ENCODE data around the gene MNX1.

- no peak for TF ChIP-seq CTCF (conservative IDR thresholded peaks at IDR 0.05; ENCODE audit: low read length)
- TF ChIP-seq EZH2phosphoT487 (IDR thresholded peaks at IDR 0.05; ENCODE audit: borderline replicate concordance), result no peak
Observed at GRCh38 chr7:156956727-156957126, 53.7 kb downstream of the MNX1 start.

All from Loucy (cell line).